NCI-H2081 treated with DMSO at 0.1 percent for 48 hours (cell line): ENCODE results near the gene STK32A.

ENCODE experiments used
- DNase-seq: peaks from one replicate; lab custom pipeline; 2025; lab: John Stamatoyannopoulos, UW

The STK32A gene

DNA sequence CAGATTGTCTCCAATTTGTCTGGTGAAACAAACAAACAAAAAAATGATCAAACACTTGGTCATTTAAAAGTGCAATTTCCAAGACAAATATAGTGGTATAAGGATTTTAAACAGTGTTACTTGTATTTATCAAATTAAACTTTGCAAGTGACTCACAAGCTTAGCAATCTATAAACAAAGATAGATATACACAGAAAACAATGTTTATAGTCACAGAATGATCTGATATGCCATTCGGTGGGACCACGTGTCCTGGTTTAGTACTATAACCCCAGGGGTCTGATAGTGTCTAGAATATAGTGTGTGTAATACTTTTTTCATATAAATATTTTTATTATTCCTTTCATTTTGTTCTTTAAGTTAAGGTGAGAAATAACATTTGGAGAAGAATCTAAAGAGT, 183.8 kb downstream of the STK32A start:
- DNase-seq: no peak

DNA sequence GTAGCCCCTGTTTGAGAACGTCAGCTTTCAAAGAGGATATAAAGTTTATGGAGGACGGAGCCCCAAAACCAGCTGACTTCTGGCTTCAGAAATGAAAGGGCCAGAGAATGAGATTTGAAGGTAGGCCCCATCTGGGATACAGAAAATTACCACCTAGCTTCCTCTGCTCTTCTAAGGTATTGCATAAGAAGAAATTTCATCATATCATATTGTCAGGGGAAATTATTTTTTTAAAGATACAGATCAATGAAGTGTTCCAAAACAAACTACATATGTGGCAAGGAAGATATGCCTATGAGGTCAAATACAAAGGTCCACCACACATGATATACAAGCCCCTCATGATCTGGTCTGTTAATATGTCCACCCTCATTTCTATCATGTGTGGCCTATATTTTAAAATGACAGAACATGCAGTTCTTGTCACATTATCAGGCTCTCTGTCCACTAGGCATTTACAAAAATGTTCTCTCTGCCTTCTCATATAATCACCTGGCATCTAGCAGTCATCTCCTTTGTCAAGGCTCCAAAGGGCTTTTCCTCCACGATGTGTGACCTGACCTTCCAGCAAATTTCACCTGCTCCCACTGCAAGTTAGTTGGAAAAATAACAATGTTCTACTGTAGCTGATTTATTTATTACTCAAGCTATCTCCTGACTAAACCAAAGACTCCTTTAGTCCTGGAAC, 192.0 kb downstream of the STK32A start:
- no peak for DNase-seq

GRCh38 chr5:147427521-147428401, 192.9 kb downstream of the STK32A start:
- DNase-seq: no peak

DNA sequence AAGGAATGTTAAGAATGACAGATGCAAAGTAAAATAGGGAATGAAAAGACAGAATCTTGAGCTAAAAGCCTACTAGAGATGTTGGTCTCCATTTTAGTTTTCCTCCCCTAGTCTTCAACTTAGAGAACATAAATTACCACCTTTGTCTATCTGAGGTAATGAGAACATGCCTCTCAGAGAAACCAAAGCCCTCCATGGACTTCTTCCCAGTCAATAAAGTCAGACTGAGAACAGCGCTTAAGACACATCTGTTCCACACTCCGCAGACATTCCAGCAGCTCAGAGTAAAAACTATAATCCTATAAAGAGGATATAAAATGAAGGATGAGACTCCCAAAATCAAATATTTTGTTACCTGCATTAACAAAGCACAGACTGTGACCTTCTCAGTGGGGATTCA, 195.8 kb downstream of the STK32A start:
- no peak for DNase-seq

DNA sequence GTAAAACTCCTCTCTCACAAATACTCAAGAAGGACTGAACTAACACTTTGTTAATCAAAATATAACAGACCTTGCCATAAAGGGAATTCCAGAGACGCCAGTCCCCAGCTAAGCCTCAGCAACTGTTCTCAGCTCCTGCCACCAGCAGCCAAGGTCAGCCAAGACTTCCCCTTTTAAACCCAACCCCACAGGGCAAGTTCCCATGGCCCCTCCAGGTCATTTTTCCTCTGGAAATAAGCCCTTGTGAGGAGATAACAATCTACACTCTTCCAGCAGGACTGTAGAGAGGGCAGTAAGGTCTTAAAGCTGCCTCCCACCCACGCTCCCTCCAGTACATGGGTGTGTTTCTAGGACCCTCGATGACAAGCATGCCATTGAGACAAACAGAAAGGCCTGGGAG, 196.8 kb downstream of the STK32A start:
- no peak for DNase-seq

DNA sequence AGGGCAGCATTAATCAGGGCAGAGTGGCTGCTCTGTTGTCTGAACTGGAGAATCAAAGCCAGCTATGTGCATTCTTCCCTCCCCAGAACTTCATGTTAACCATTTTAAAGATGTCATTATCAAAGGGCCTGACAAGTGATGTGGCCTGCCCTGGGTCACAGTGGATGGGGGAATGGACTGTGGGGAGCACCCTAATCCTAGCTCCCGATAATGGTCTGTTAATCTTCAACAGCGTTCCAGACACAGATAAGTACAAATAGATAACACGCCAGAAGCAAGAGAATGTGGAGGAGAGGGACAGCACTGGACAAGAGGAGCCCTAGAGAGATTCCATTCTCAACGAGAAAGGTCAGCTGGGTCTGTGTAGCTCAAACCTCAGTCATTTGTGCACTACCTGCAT, 197.5 kb downstream of the STK32A start:
- DNase-seq: no peak

GRCh38 chr5:147434049-147434448, 199.2 kb downstream of the STK32A start:
- DNase-seq: no peak

- no peak for DNase-seq
Observed at GRCh38 chr5:147436596-147436995, 201.8 kb downstream of the STK32A start.

DNA sequence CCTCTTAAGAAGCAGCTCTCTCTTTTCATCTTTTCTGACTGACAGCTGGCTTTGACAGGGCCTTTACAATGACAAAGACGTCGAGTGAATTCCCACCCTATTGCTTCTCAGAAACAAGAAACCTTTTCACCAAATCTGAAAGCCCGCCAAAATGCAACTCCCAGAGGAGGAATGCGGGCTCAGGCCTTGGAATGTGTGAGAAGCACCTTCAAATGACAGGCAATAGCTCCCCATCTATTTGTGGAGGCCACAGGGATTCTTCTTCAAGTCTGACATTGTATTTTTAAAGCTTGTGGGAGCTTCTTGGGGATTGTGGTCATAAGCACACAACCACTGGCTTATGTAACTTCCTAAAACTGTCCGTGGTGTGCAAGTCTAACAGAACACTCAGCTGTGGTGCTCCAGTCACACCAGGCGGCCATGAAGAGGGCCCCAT, 202.4 kb downstream of the STK32A start:
- no peak for DNase-seq
